ENCODE data around the gene CCDC57.

- TF ChIP-seq, protein P1, sequence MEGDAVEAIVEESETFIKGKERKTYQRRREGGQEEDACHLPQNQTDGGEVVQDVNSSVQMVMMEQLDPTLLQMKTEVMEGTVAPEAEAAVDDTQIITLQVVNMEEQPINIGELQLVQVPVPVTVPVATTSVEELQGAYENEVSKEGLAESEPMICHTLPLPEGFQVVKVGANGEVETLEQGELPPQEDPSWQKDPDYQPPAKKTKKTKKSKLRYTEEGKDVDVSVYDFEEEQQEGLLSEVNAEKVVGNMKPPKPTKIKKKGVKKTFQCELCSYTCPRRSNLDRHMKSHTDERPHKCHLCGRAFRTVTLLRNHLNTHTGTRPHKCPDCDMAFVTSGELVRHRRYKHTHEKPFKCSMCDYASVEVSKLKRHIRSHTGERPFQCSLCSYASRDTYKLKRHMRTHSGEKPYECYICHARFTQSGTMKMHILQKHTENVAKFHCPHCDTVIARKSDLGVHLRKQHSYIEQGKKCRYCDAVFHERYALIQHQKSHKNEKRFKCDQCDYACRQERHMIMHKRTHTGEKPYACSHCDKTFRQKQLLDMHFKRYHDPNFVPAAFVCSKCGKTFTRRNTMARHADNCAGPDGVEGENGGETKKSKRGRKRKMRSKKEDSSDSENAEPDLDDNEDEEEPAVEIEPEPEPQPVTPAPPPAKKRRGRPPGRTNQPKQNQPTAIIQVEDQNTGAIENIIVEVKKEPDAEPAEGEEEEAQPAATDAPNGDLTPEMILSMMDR (IDR thresholded peaks at IDR 0.05; ENCODE audit: poor library complexity, severe bottlenecking) = no peak
- TF ChIP-seq TAF1 (IDR thresholded peaks at IDR 0.05; ENCODE audit: low read depth) = no peak
- TF ChIP-seq REST (IDR thresholded peaks at IDR 0.05; ENCODE audit: borderline replicate concordance) = no peak
- no peak for TF ChIP-seq MXI1 (conservative IDR thresholded peaks at IDR 0.05; ENCODE audit: poor library complexity, severe bottlenecking)
- TF ChIP-seq EP300 (conservative IDR thresholded peaks at IDR 0.05; ENCODE audit: poor library complexity, severe bottlenecking) = no peak
- no peak for TF ChIP-seq EZH2 (IDR thresholded peaks at IDR 0.05; ENCODE audit: borderline replicate concordance, insufficient read depth, low read length, poor library complexity, severe bottlenecking)
- TF ChIP-seq POLR2AphosphoS5 (IDR thresholded peaks at IDR 0.05) = no peak
Measured at GRCh38 chr17:82202981-82203380, 9.7 kb downstream of the CCDC57 start.

Data from neural cell (in vitro differentiated cells).